Right forelimb (tissue), 1 donor: ENCODE data around the gene SLC10A6.
"Not testable (repeated sequence)": the region's sequence is repeated elsewhere in the genome, so short reads cannot be mapped to it uniquely, and the experiment has no call there.

Experiments used
- DNase-seq: peaks from one replicate; pipeline ENCODE4 v3.0.0-alpha.2; 2018

SLC10A6 gene, protein sequence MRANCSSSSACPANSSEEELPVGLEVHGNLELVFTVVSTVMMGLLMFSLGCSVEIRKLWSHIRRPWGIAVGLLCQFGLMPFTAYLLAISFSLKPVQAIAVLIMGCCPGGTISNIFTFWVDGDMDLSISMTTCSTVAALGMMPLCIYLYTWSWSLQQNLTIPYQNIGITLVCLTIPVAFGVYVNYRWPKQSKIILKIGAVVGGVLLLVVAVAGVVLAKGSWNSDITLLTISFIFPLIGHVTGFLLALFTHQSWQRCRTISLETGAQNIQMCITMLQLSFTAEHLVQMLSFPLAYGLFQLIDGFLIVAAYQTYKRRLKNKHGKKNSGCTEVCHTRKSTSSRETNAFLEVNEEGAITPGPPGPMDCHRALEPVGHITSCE

DNA sequence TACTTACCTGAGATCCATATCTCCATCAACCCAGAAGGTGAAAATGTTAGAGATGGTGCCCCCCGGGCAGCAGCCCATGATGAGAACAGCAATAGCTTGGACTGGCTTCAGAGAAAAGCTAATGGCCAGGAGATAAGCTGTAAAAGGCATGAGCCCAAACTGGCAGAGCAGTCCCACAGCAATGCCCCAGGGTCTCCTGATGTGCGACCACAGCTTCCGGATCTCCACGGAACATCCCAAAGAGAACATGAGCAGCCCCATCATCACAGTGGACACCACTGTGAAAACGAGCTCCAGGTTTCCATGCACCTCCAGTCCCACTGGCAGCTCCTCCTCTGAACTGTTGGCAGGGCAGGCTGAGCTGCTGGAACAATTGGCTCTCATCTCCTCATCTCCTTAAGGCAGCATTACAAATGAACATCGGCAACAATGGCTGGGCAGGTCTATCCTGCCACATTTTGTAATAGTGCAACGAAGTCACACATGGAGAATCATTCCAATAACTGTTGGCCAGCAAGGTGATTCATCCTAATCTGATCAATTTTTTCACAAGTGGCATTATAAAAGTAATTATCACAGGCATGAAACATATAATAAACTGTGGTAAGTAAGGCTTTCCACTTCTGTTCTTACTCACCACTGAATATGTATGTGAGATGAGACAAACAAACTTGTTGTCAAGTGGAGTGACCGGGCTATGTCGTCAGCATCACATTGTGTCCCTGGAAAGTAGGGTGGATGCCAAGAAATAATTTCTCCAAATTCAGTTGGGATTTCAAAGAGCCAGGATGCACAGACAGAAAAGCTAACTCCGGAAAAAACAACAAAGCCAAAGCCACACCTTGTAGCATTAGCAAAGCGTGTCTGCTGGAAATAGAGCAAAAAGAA lies at the start of gene SLC10A6:
TSS of gene SLC10A6 (minus strand) at position 653 of the 888 bp plus-strand sequence. CDS start at position 384, 269 bp downstream.
- DNase-seq, result no peak

DNA sequence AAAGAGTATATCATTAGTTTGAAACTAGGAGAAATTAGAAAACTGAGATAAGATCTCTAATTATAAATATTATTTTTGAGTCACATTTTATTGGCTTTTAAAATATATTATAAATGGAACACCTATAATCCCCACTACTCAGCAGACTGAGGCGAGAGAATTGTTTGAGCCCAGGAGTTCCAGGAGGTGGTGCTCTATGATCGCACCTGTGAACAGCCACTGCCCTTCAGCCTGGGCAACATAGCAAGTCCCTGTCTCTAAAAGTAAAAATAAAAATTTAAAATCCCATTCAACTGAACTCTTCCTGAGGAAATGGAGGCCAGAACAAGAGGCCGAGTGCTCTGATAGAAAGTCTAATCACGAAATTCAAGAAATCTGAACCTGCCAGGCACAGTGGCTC lies 49.4 kb upstream of the SLC10A6 start:
- no peak for DNase-seq

DNA sequence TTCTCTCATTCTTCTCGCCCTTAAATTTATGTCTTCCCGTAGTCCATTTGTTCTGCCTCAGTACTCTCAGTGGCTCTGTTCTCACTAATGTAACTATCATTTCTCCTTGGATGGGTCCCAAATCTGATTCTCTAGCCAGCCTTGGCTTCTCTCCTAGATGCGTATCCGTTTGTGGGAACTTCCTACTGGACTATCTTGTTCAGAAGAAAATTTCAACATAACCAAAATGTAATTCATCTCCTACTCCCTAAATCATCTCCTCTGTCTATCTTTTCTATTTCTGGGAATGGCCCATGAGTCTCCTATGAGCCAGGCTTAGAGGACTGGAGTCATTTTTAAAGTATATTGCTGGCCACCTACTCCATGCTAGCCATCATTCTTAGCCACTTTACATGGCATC lies 47.4 kb upstream of the SLC10A6 start:
- no peak for DNase-seq

DNA sequence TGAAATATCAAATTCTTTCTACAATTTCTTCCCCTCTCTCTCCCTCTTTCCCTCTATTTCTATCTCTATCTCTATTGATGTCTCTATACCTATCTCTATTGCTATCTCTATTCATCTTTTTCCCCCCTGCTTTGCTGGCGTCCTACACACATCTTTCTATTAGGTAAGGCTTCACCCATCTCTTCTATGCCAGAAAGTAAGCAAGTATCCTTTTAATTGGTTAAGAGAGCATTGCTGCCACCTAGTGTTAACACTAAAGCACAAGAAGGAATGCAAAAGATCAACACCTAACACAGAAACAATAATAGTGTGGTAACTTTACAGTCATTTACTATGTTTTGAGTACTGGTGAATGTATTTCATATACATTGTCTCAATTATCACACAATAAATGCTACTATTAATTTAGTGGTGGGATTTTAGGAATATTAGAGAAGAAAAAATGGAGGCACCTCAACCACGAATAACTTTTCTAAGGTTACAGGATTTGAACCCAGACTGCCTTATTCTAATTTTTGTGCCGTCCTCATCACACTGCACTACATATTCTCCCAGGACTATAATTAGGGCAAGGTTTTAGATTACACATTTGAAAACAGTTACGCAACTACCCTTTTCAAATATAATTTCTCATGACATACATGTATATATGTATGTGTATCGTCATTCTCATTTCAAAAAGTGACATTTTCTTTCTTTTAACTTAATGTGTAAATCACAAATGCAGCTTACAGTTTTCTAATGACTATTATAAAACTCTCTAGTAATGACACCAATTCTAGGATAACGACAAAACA lies 46.7 kb upstream of the SLC10A6 start:
- DNase-seq, result no peak

DNA sequence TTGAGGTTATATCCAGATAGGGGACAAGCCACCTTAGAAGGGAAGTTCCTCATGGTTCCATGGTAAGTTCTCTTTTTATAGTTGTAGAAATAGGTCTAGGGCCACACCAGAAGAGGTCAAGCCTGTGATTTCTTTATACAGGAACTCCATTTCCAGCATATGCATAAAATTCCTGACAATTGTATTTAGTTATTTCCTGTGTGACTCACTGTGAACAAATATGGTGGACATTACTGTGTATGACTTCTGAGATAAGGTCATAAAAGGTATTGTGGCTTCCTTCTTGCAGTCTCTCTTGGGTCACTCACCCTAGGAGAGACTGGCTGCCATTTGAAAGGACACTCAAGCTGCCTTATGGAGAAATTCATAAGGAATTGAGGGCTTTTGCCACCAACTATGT lies 45.3 kb upstream of the SLC10A6 start:
- no peak for DNase-seq

DNA sequence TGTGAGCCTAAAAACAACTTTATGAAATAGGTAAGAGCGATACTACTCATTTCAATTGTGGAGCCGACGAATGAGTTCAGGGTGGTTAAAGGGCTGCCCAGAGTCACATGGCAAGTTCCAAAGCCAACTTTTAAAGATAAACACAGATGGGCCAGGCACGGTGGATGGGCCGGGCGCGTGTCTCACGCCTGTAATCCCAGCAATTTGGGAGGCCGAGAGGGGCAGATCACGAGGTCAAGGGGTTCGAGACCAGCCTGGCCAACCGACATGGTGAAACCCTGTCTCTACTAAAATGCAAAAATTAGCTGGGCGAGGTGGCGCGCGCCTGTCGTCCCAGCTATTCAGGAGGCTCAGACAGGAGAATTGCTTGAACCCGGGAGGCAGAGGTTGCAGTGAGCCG lies 44.0 kb upstream of the SLC10A6 start:
- no peak for DNase-seq

DNA sequence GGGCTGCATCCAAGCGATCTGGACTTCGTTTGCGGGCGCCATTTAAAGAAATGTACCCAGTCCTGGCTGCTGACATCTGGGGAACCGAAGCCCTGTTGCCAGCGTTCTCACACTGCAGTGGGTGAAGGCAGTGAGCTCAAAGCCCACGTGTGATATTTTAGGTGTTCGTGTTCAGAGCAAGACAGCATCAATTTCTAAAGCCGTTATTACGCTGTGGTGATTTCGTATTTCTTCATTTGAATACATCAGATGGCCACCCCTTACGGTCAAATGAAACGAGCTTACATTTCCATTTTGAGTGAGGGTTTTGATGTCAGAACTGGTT lies 43.4 kb upstream of the SLC10A6 start:
- DNase-seq, result no peak

DNA sequence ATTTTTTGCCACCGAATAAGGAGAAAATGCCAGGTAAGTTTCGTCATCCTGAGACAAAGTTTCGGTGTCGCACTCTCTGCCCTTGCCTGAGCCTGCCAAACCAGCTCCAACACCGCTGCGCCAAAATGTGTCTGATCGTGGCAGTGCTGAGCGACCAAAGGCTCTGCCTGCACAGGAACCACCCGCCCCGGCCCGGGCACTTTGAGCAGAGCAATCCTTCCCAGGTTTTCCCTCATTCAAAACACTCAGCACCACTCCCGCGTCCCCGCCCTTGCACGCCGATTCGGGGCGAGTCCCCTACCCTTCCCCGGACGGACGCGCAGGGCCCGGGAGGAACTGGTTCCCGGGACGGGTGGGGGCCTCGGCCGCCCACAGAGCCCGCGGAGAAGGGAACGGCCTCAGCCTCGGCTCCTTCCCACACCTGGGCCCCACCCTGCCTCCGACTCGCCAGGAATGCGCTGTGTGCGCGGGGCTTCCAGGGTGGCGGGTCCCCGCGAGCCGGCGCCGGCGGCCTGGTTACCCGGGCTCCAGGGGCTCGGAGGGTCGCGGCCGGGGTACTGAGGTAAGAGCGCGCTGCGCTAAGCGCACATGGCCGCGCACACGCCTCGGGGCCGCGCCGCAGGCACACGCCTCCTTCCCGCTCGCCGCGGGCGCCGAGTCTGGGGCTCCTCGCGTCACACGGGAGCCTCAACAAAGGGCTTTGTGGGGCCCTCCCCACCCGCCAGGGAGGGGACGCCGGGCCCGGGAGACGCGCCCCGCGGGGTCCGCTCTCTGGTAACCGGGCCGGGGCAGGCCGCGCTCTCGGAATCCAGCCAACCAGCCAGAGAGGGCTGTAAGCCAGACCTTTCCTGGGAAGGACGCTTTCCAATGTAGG lies 42.8 kb upstream of the SLC10A6 start, which contains the start of gene C4orf36:
TSS of gene C4orf36 (minus strand) at position 661 of the 874 bp plus-strand sequence. CDS start 902 bp downstream, outside the sequence.
- DNase-seq, result peak; percentile 84

DNA sequence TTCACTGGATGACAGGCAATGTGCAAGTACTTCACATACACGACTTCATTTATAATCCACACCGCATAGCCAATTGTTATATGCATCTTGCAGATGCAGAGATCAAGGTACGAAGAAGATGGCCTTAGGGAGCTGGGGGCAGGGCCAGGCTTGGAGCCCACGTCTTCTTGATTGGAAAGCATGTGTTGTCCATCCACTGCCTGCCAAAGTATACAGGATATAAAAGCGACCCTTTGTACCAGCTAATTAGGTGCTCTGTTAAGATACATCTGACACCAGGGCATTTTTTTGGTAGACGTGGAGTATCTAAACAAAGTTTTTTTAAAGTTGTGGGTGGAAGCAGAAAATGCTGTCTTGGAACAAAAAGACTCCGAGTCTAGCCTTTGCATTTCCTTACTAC lies 41.6 kb upstream of the SLC10A6 start:
- DNase-seq, result no peak

DNA sequence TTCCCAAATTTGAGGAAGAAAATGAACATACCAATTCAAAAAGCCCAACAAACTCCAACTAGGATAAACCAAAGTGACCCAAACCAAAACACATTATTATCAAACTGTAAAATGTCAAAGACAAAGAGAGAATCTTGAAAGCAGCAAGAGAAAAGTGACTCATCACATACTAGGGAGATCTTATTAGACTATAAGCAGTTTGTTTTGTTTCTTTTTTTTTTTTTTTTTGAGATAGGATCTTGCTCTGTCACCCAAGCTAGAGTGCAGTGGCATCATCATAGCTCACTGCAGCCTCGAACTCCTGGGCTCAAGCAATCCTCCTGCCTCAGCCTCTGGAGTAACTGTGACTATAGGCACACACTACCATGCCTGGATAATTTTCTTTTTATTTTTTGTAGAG lies 30.5 kb upstream of the SLC10A6 start:
- DNase-seq, result no peak

DNA sequence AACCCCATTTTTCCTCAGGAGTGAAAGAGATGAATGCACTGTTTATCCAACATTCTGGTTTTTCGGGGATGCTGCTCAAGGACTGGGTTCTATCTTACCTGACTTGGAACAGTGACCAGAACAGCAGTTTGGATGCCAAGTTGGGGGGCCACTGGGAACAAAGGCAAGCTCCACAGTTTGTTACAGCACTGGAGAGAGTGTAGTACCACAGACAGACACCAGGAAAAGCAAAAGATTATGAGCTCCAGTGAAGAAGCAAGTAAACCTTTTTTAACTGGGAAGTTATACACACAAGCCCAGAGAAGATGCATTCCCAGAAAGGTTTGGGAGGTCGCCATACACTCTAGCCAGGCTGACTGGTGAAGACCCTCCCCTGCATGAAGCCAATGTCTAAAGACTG lies 29.5 kb upstream of the SLC10A6 start:
- no peak for DNase-seq

DNA sequence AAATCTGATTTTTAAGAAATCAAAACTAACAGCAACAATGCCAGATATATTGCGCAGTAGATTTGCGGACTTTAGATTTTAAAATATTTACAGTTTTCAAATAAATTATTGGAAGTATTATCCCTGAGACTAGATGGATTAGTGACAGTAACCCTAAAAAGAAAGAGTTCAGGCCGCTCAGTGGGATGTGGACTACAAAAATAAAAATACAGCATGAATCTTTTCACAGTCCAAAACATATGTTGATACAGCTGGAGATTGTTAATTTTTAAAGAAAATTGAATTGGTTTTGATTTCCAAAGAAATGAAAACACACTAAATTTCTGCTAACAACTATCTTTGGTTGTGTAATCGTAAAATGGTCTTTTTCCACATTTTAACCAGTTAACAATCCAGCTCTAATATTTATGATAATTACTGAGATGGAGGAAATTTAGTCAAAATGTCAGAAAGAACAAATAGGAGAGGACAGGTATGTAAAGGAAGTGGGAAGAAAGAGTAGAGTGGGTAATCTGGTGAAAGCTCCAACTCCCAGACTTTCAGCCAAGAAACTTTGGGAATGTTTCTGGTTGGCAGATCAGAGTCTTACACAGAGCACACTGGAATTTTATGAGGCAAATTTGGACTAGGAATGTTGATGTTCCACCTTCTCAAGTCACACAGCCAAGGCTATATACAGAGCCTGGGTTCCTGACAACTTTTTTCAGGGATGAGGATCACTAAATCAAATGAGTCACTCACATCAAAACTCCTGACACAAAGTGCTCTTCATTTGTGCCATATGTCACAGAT lies 27.9 kb upstream of the SLC10A6 start:
- DNase-seq, result no peak

DNA sequence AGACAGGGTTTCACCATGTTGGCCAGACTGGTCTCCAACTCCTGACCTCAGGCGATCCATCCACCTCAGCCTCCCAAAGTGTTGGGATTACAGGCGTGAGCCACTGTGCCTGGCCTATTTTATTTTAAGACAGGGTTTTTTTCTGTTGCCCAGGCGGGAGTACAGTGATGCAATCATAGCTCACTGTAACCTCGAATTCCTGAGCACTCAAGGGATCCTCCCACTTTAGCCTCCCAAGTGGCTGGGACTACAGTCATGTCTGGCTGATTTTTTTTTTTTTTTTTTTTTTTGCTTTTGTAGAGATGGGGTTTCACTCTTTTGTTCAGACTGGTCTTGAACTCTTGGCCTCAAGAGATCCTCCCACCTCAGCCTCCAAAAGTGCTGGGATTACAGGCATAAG lies 26.3 kb upstream of the SLC10A6 start:
- not testable (repeated sequence) for DNase-seq

DNA sequence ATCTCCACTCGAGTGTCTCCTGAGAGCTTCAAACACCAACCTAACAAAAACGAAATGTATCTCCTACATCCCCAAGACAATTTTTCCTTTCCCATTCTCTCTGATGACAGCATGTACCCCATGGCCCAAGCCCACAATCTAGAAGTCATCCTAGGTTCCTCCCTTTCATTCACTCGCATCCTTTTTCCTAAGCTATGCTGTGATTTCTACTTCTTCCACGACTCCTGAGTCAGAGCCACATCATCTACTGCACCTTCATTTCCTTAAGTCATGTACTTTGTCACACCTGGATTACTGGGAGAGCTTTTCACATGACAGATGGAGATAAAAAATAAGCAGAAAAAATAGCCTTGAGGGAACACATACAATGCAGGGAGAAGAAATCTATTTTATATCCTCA lies 23.0 kb upstream of the SLC10A6 start:
- no peak for DNase-seq

DNA sequence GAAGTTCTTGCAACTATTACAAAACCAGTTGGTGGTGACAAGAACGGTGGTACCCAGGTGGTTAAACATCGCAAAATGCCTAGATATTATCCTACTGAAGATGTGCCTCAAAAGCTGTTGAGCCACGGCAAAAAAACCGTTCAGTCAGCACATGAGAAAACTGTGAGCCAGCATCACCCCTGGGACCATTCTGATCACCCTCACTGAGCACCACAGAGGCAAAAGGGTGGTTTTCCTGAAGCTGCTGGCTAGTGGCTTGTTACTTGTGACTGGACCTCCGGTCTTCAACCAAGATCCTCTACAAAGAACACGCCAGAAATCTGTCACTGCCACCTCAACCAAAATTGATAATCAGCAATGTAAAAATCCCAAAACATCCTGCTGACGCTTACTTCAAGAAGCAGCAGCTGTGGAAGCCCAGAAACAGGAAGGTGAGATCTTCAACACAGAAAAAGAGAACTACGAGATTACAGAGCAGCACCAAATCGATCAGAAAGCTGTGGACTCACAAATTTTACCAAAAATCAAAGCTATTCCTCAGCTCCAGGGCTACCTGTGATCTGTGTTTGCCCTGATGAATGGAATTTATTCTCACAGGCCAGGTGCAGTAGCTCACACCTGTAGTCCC lies 21.4 kb upstream of the SLC10A6 start:
- no peak for DNase-seq

DNA sequence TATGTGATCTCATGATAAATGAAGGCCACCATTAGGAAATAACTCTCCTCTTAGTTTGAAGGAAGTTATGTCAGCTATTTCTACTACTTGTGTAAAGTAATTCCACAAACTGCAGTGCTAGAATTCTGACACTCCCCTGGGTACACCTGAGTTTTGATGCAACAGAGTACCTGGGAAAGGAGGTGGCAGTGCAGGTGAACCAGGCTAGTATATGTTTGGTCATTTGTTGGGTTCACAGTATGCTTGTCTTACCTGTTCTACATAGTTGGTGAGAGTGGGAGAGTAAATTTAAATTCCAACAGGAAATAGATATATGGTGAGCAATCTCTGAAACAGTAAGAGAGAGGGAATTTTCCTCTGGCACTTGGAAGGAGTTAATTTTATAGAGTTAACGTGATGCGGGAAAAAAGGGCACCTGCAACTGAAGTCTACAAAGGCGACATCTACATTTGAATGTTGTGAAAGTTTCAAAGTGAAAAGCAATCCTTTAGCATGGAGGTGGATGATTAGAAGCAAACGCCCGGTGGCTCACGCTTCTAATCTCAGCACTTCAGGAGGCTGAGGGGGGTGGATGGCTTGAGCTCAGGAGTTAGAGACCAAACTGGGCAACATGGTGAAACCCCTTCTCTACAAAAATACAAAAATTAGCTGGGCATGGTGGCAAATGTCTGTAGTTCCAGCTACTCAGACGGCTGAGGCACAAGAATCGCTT lies 8.3 kb upstream of the SLC10A6 start:
- no peak for DNase-seq

DNA sequence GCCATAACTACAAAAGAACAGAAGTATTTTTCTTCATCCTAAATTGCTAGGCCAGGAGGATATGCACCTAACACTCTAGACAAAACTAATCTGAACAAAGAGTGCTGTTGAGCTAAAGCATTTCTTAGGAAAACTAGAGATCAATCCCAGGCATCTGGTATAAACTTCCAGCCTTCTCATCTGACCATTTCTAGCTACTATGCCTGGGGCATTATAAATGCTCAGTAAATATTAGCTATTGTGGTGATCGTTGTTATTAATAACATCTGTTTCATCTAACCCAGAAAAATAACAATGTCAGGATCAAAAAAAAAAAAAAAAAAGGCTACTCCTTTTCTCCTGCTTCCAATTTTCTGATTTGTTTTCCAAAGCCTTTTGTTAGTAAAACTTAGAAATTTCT lies 7.7 kb upstream of the SLC10A6 start:
- DNase-seq, result no peak

DNA sequence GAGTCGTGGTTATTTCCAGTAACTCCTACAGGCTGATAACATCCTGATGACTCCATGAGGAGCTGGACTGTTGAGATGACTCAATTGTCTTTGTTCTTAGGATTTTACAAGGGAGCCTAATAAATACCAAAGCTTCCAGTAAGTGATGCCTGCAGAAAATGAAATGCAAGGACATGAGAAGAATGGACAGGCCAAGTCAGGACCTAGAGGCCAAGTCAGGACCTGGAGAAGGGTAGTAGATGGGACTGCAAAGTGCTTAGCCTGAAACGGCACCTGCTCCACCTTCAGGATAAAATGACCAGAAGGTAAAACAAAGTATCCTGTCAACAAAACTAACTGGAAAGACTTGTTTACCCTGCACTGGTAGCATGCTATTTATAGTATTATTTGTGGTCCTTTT lies 6.4 kb upstream of the SLC10A6 start:
- DNase-seq, result no peak

DNA sequence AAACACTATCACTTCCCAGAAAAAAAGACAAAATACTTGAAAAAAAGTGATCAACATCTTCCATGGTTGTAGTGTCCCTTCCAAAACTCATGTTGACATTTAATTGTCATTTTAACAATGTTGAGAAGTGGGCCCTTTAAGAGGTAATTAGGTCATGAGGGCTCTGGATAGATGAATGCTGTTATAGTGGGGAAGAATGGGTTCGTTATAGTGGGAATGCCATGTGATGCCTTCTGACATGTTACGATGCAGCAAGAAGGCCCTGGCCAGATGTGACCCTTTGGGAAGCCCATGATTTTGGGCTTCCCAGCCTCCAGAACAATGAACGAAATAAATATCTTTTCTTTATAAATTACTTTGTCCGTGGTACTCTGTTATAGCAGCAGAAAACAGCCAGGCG lies 4.0 kb upstream of the SLC10A6 start:
- DNase-seq, result no peak

DNA sequence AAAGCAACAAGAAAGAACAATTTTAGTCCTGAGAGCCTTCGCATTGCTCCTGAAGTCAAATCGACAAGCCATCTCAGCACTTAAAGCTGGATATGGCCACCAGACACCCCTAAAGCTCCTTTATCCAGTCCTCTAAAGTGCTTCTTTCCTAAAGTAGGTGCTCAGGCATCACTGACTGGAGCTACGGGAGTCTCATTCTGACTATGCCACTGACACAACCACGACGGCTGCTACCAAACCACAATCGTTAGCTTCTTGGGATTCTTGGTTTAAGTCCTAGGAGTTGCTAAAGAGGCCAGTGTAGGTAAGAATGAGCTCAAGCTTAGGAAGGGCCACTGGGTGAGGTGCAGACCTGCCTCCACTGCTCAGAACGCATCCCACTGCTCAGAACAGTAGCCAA lies 1.0 kb downstream of the SLC10A6 start:
- no peak for DNase-seq
